ENCODE measurements around the gene TSPAN14. TPM values are rescaled to one million over a fixed set of nuclear protein-coding genes. Genes with fewer than 3 reads are reported as not detected.
A peak's percentile ranks its signal among the peaks of the same experiment; 100 is the strongest.

TSPAN14 gene
- total and polyA plus RNA-seq, 10 of the 15 experiments (the other 5 are each of a cell fraction or from before 2014, with no cell fraction given) = 2.5 to 31.7 (median 17.9) TPM

GRCh38 chr10:80539421-80540031 is 85.4 kb downstream of the TSPAN14 start (continued):
- TF ChIP-seq HSF1 (IDR thresholded peaks at IDR 0.05; ENCODE audit: low read depth, low read length) (no peak), TAF1 (IDR thresholded peaks at IDR 0.05; ENCODE audit: borderline replicate concordance, low read depth, low read length) (no peak), NR2C2 (IDR thresholded peaks at IDR 0.05; ENCODE audit: borderline replicate concordance, control insufficient read depth, insufficient read length, low read depth) (no peak), RELB (IDR thresholded peaks at IDR 0.05; ENCODE audit: low read depth) (0 out of 2 replicates have a peak, but pooled peaks have one; percentile 18), JUNB (IDR thresholded peaks at IDR 0.05) (no peak), RBBP5 (conservative IDR thresholded peaks at IDR 0.05) (no peak)
- TF ChIP-seq, protein P1, sequence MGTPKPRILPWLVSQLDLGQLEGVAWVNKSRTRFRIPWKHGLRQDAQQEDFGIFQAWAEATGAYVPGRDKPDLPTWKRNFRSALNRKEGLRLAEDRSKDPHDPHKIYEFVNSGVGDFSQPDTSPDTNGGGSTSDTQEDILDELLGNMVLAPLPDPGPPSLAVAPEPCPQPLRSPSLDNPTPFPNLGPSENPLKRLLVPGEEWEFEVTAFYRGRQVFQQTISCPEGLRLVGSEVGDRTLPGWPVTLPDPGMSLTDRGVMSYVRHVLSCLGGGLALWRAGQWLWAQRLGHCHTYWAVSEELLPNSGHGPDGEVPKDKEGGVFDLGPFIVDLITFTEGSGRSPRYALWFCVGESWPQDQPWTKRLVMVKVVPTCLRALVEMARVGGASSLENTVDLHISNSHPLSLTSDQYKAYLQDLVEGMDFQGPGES (IDR thresholded peaks at IDR 0.05) = no peak
- TF ChIP-seq, protein P2, sequence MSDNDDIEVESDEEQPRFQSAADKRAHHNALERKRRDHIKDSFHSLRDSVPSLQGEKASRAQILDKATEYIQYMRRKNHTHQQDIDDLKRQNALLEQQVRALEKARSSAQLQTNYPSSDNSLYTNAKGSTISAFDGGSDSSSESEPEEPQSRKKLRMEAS (IDR thresholded peaks at IDR 0.05; ENCODE audit: low read depth, low read length) = no peak
